ENCODE results near the gene PKD1. TPM values are rescaled to one million over a fixed set of nuclear protein-coding genes. Genes with fewer than 3 reads are reported as not detected.

The PKD1 gene
- total and polyA plus RNA-seq, 2 of the 13 experiments (the other 11 are each of a cell fraction or from before 2014, with no cell fraction given) = 22.1 to 23.0 TPM

GRCh38 chr16:2155091-2155950 is 19.6 kb upstream of the PKD1 start, which contains the start of gene TRAF7 (continued):
- no peak for TF ChIP-seq RAD51 (IDR thresholded peaks at IDR 0.05; ENCODE audit: borderline replicate concordance)
- peak; percentile 50 for TF ChIP-seq RAD21 (CRISPR knock-in tag; IDR thresholded peaks at IDR 0.05)
- peak; percentile 79; the same call in 1 of the 2 replicates for TF ChIP-seq NR2F2 (IDR thresholded peaks at IDR 0.05; ENCODE audit: borderline replicate concordance, low read depth)
- no peak for TF ChIP-seq HMG20B (CRISPR knock-in tag; conservative IDR thresholded peaks at IDR 0.05)
- peak; percentile 86; the same call in 1 of the 2 replicates for TF ChIP-seq ZNF605 (CRISPR knock-in tag; IDR thresholded peaks at IDR 0.05)
- no peak for TF ChIP-seq LCORL (IDR thresholded peaks at IDR 0.05)
- peak; percentile 46 for TF ChIP-seq LCORL (CRISPR knock-in tag; IDR thresholded peaks at IDR 0.05)
- no peak for TF ChIP-seq SMAD1 (CRISPR knock-in tag; IDR thresholded peaks at IDR 0.05; ENCODE audit: borderline replicate concordance, low read depth)
- TF ChIP-seq KLF6 (CRISPR knock-in tag; IDR thresholded peaks at IDR 0.05) = peak; percentile 95
- TF ChIP-seq ZUFSP (CRISPR knock-in tag; IDR thresholded peaks at IDR 0.05; ENCODE audit: borderline replicate concordance) = no peak
- TF ChIP-seq ZNF709 (CRISPR knock-in tag; IDR thresholded peaks at IDR 0.05) = peak; percentile 74; the same call in 1 of the 2 replicates
- TF ChIP-seq MED8 (CRISPR knock-in tag; IDR thresholded peaks at IDR 0.05; ENCODE audit: insufficient replicate concordance) = peak; percentile 63
- no peak; the same call in 1 of the 2 replicates for TF ChIP-seq FOXO1 (CRISPR knock-in tag; IDR thresholded peaks at IDR 0.05)
- TF ChIP-seq TRIM24 (CRISPR knock-in tag; IDR thresholded peaks at IDR 0.05) = no peak
- TF ChIP-seq ZNF776 (CRISPR knock-in tag; IDR thresholded peaks at IDR 0.05) = peak; percentile 86; the same call in 1 of the 2 replicates
- TF ChIP-seq HBP1 (CRISPR knock-in tag; IDR thresholded peaks at IDR 0.05; ENCODE audit: low read depth) = no peak
- TF ChIP-seq RNF219 (CRISPR knock-in tag; IDR thresholded peaks at IDR 0.05) = no peak
- peak; percentile 90 for TF ChIP-seq SALL1 (CRISPR knock-in tag; IDR thresholded peaks at IDR 0.05)
- TF ChIP-seq TBP (CRISPR knock-in tag; IDR thresholded peaks at IDR 0.05) = no peak
- TF ChIP-seq ZNF589 (CRISPR knock-in tag; conservative IDR thresholded peaks at IDR 0.05) = no peak
- no peak; the same call in 1 of the 2 replicates for TF ChIP-seq ZZZ3 (CRISPR knock-in tag; IDR thresholded peaks at IDR 0.05; ENCODE audit: borderline replicate concordance)
- no peak for TF ChIP-seq POGZ (CRISPR knock-in tag; IDR thresholded peaks at IDR 0.05)
- 0 out of 2 replicates have a peak, but pooled peaks have one; percentile 45 for TF ChIP-seq RFXANK (CRISPR knock-in tag; IDR thresholded peaks at IDR 0.05)
- TF ChIP-seq FOXA1 (IDR thresholded peaks at IDR 0.05) = no peak
- TF ChIP-seq FOXA1 (CRISPR knock-in tag; IDR thresholded peaks at IDR 0.05) = no peak
- no peak for TF ChIP-seq GLMP (CRISPR knock-in tag; IDR thresholded peaks at IDR 0.05; ENCODE audit: borderline replicate concordance)
